HG03097 (cell line): Measurements from ENCODE around the gene SELENOF.

Source experiments
- ATAC-seq: cut with Tn5 transposase; IDR thresholded peaks from one replicate; pipeline ENCODE4 v1.9.1; 2021; ENCODE audit not compliant: unreplicated experiment, low FRiP score

The SELENOF gene

DNA sequence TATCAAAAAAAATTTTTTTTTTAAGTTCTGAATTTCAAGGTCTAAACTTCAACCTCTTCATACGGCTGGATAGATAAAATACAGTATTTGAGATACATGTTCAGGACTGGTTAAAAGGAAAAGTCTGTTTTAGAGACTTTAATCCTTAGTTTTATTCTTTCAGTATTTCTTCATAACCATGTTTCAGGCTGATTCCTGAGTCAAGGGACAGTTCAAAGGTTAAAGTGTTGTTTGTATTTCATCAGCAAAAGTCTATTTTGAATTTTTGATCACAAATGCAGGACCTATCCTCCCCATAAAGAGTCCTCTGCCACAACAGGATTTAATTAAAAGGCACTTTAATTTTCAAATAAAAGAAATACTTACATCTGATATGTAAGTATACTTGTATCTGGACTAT lies 53.5 kb downstream of the SELENOF start:
- ATAC-seq: no peak

DNA sequence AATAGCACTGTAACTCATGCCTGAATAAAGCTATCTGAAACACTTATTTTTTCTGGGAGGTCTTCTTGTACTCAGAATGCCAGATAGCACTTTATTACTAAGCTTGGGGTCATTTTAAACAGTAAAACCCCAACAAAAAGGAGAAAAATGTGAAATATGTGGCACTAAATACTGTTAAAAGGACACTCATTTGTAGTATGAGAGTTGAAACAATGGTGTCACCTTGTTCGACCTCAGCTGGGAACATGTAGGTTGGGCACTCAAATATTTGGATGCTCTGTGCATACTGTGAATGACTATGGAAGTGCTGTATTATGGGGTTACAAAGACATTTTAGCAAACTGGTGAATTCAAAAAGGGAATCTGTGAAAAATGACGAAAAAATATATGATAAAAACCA lies 53.9 kb downstream of the SELENOF start:
- no peak for ATAC-seq

DNA sequence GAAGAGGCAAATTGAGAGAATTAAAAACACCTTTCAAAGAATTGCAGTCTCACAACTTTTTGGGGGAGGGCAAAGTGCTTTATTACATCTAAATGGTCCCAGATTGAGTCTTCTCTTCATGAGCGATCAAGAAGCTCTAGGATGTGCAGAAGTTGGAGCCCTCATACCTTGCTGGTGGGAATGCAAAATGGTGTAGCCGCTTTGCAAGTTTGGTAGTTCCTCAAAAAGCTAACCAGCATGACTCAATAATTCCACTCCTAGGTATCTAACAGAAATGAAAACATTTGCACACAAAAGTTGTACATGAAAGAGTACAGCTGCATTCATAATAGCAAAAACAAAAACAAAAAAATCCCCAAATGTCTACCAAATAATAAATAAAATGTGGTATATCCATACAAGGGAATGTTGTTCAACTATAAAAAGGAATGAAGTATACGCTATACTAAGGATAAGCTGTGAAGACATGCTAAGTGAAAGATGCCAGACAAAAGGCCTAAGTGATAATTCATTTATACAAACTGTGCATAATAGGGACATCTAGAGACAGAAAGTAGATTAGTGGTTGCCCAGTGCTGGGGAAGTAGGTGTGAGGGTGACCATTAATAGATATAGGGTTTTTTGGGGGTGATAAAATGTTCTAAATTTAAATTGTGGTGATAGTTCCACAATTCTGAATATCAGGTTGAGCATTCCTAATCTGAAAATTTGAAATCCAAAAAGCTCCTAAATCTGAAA lies 55.2 kb downstream of the SELENOF start:
- no peak for ATAC-seq

DNA sequence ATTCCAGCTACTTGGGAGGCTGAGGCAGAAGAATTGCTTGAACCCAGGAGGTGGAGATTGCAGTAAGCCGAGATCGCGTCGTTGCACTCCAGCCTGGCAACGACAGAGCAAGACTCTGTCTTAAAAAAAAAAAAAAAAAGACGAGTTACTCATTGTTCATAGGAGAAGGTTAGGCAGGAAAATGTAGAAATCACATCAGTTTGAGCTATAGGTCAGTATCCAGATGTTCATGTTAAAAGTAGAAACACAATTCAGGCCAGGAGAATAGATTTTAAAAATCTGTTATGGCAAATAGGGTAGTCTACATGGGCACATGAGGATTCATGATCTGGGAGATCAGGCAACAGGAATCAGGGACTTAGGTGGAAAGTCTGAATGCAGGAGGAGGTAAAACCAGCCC lies 57.7 kb downstream of the SELENOF start:
- ATAC-seq: no peak

DNA sequence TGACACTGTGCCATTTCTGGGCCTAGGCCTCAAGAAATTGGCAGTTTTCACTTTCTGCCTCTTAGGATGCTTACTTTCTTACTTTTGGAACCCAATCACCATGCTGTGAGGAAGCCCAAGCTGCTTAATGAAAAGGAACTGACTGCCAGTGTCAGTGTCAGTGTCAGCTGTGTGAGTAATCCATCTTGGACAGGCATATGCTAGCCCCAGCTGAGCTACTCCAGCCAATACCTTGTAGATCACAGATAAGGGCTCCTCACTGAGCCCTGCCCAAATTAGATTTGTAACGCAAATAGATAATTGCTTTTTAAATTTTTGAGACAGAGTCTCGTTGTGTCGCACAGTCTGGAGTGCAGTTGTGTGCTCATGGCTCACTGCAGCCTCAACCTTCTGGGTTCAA lies 59.6 kb downstream of the SELENOF start:
- no peak for ATAC-seq

- no peak for ATAC-seq
Observed at GRCh38 chr1:86852782-86853408, 61.0 kb downstream of the SELENOF start.

DNA sequence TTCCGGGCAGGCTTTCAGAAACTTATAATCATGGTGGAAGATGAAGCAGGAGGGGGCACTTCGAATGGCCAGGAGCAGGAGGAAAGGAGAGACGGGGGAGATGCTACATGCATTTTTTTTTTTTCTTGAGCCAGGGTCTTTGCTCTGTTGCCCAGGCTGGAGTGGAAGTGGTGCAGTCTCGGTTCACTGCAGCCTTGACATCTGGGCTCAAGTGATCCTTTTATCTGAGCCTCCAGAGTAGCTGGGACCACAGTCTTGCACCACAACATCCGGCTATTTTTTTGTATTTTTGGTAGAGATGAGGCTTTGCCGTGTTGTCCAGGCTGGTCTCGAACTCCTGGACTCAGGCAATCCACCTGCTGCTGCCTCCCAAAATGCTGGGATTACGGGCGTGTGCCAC lies 61.6 kb downstream of the SELENOF start:
- ATAC-seq: no peak

GRCh38 chr1:86849756-86850155 lies 64.2 kb downstream of the SELENOF start:
- ATAC-seq: no peak

- ATAC-seq: no peak
Observed at GRCh38 chr1:86848654-86849053, 65.3 kb downstream of the SELENOF start.

GRCh38 chr1:86846164-86846647 lies 67.7 kb downstream of the SELENOF start:
- no peak for ATAC-seq

DNA sequence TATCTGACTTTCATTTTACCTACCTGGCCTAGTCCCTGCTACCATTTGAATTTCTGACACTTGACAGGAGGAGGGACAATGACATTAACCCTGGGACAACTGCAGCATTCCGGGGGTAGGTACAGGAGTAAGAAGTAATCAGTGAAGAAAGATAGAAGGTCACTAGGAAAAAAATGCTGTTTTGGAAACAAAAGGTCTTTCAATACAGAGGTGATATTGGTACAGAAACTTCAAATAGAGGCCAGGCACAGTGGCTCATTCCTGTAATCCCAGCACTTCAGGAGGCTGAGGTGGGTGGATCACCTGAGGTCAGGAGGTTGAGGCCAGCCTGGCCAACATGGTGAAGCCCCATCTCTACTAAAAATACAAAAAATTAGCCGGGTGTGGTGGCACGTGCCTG lies 68.4 kb downstream of the SELENOF start:
- ATAC-seq: no peak

GRCh38 chr1:86841116-86841515 lies 72.8 kb downstream of the SELENOF start:
- no peak for ATAC-seq

GRCh38 chr1:86833461-86834215 lies 80.3 kb downstream of the SELENOF start:
- no peak for ATAC-seq

- ATAC-seq: no peak
Observed at GRCh38 chr1:86832433-86832832, 81.5 kb downstream of the SELENOF start.

GRCh38 chr1:86829321-86829720 lies 84.6 kb downstream of the SELENOF start:
- ATAC-seq: no peak

GRCh38 chr1:86828024-86828423 lies 85.9 kb downstream of the SELENOF start:
- no peak for ATAC-seq

GRCh38 chr1:86826856-86827255 lies 87.1 kb downstream of the SELENOF start:
- ATAC-seq: no peak

GRCh38 chr1:86825319-86825718 lies 88.6 kb downstream of the SELENOF start:
- ATAC-seq: no peak

DNA sequence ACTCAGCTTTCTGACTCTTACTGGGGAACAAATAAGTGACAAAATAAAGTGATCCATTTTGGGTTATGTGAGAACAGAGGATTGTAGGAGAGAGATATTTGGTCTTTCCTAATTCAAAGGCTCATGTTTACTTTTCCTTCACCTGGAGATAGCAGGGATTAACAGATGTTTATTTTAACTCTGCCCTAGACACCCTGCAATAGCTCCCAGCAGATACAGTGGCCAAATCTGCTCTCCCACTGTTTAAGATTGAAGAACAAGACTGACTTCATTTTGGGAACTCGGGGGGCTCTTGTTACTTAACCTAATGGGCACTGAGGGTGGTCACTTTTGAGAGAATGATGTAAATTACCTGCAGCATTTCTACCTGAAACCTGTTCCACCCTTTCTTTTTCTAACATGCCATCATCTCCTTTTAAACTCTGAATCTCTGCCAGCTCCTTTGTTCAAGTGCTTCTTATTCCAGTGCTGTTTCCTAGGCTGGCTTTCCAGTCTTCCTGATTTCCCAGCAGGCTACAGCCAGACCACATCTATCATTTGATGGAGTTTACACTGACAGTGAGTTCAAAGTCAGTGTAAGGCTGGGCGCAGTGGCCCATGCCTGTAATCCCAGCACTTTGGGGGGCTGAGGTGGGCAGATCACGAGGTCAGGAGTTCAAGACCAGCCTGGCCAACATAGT lies 90.0 kb downstream of the SELENOF start:
- no peak for ATAC-seq

GRCh38 chr1:86823386-86823785 lies 90.5 kb downstream of the SELENOF start:
- ATAC-seq: no peak

GRCh38 chr1:86822459-86822858 lies 91.5 kb downstream of the SELENOF start:
- no peak for ATAC-seq
